Esophagus (tissue), 2 donors: ENCODE measurements around the gene PMEPA1. TPM values are rescaled to one million over a fixed set of nuclear protein-coding genes. Genes with fewer than 3 reads are reported as not detected.

ENCODE experiments used
- H3K27ac ChIP-seq, 2 donors: one replicate each; pipeline ENCODE4 v1.5.1; 2013; ENCODE audit warnings: low read depth in 2 of 2, mild to moderate bottlenecking in 2 of 2, inconsistent platforms in 1 of 2, low read length in 1 of 2, moderate library complexity in 1 of 2
- H3K27me3 ChIP-seq, 2 donors: one replicate each; pipeline ENCODE4 v1.6.1; 2013; ENCODE audit warnings: low read length in 2 of 2, control low read depth in 1 of 2, mild to moderate bottlenecking in 1 of 2; ENCODE audit not compliant: insufficient read depth in 2 of 2, control insufficient read depth in 1 of 2
- H3K36me3 ChIP-seq, 2 donors: one replicate each; pipeline ENCODE4 v1.6.1; 2013; ENCODE audit warnings: low read length in 1 of 2; ENCODE audit not compliant: control insufficient read depth in 2 of 2, insufficient read depth in 2 of 2
- H3K4me1 ChIP-seq, 2 donors: one replicate each; pipeline ENCODE4 v1.6.1; 2013; ENCODE audit warnings: low read length in 1 of 2; ENCODE audit not compliant: control insufficient read depth in 2 of 2, insufficient read depth in 2 of 2
- H3K4me3 ChIP-seq, 2 donors: one replicate each; pipeline ENCODE4 v1.5.1; 2013; ENCODE audit warnings: low read length in 2 of 2, mild to moderate bottlenecking in 2 of 2, low read depth in 1 of 2, moderate library complexity in 1 of 2
- H3K9me3 ChIP-seq, 2 donors: one replicate each; pipeline ENCODE4 v1.6.1; 2013; ENCODE audit warnings: mild to moderate bottlenecking in 2 of 2, low read depth in 1 of 2, low read length in 1 of 2, moderate library complexity in 1 of 2; ENCODE audit not compliant: control insufficient read depth in 2 of 2, insufficient read depth in 1 of 2
- WGBS, 2 donors: extraction: QIAGEN DNeasy Blood & Tissue Kit; methylation state at CpG; one replicate each; pipeline ENCODE4 v1.1.7; 2013; 5-methylcytosine and 5-hydroxymethylcytosine counted together
- polyA plus RNA-seq, 2 donors: library from polyadenylated mRNA; stranded (reverse); fragments of 200-250 nt; gene quantifications; one replicate each; pipeline ENCODE4 v1.2.3, GENCODE V29; 2013
- donor health status: healthy with polysubstance abuse.
- donor health status: Bipolar disorder and iron deficiency.

PMEPA1 gene
- polyA plus RNA-seq, 2 donors = 2.8 to 2.9 TPM

DNA sequence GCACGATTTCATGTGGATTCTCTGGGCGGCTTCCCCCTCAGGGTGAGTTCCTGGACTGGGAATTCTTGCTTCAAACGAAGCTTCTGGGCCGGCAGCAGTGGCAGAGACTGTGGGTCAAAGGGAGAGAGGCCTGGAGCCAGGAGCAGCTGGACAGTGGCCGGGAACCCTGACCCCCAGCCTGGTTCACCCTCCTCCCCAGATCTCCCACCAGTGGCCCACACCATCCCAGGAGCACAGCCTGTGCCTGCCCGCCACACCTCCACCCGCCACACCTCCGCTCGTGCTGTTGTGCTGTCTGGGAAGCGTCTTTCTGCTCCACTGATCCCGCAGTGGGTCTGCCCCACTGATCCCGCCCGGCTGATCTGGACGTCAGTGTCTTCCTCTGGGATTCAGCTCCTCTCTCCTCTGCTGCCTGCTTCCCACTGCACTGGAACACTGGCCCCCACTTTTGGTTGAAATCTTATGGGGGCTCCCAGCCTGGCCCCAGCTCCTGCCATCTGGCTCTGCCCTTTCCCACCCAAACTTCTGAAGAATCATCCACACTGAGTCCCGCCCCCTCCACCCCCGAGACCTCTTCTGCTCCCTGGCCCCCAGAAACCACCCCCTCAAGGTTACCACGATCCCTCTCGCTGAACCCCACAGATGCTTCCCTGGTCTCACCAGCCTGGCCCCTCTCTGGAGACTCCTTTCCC is 99.4 kb downstream of the PMEPA1 start:
- Histone ChIP-seq H3K4me3 (no peak overlapping the region), H3K4me1 (no peaks in the 10 kb centered on the region), H3K27ac (no peak overlapping the region), H3K36me3 (no peaks in the 10 kb centered on the region), H3K27me3 (no peaks in the 10 kb centered on the region), H3K9me3 (no peaks in the 10 kb centered on the region)
- WGBS, 2 donors = 71 to 80% methylated on average over 16 to 18 of the region's 18 CpGs

DNA sequence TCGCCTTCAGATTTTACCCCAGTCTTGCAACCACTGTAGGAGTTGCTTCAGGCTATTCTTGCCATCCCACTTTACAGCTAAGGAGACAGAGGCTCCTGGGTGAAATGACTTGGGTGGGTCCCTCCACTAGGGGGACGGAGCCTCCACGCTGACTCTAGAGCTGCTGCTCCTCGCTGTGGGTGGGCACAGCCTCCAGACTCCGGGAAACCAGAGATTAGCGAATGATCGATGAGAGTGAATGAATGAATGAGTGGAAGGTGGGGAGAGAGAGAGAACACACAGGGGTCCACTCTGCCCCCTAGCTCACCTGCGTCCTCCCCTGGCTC is 100.0 kb downstream of the PMEPA1 start:
- no peaks in the 10 kb centered on the region for H3K4me1 ChIP-seq
- H3K9me3 ChIP-seq = no peaks in the 10 kb centered on the region
- no peak overlapping the region for H3K27ac ChIP-seq
- H3K4me3 ChIP-seq = no peak overlapping the region
- no peaks in the 10 kb centered on the region for H3K27me3 ChIP-seq
- WGBS, 2 donors = 93% methylated on average over 8 of the region's 8 CpGs
- no peaks in the 10 kb centered on the region for H3K36me3 ChIP-seq

DNA sequence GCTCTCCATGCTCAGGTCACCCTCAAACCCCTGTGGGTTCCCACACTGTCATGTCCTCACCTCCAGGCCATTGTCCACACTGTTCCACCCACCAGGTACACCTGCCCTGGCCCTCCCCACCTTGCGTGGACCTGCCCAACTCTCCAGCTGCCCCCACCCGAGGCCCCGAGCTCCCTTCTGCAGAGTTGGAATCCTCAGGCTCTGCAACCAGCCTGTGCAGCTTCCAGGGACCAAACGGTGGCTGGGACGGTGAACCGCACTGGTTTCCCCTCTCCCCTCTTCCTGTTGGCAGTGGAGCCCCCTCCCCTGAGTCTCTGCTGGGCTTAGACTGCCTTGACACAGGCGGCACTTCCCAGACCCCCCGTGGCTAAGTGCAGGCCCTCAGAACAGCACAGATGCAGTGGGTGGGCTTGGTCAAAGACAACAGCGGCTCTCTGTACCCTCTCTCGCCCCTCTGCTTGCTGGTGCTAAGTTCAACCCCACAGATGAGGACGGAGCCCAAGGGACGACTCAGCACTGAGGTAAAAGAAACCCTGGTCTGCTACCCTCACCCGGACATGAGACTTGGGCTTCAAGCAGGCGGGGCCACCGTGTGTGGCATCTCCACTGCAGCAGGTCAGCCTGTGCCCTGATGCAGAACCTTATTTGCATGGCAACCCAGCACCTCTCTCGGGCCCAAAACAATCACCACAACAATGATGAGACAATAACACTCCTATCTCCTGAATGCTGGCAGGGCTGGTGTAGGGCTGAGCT is 100.6 kb downstream of the PMEPA1 start:
- Histone ChIP-seq H3K4me1 (no peaks in the 10 kb centered on the region), H3K9me3 (no peaks in the 10 kb centered on the region), H3K4me3 (no peak overlapping the region), H3K27me3 (no peaks in the 10 kb centered on the region), H3K36me3 (no peaks in the 10 kb centered on the region), H3K27ac (no peak overlapping the region)
- 80 to 85% methylated on average over 16 of the region's 16 CpGs for WGBS, 2 donors

DNA sequence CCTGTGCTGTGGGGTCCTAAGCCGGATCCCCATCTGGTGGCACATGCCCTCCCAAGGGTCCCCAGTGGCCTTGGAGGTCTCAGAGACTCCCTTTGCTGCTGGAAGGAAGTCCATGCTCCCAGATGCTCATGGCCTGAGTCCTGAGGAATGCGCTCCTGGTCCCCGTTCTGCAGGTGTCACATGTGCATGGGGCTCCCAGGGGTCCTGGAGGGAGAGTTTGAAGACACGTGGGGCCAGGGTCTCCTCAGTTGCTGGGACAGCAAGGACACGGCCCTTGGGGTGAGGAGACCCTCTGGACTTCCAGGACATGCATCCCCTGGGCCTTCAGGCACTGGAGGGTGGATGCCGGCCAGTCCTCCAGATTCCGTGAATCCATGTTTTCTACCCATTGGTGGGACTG is 101.3 kb downstream of the PMEPA1 start:
- WGBS, 2 donors = 77 to 79% methylated on average over 7 of the region's 7 CpGs

DNA sequence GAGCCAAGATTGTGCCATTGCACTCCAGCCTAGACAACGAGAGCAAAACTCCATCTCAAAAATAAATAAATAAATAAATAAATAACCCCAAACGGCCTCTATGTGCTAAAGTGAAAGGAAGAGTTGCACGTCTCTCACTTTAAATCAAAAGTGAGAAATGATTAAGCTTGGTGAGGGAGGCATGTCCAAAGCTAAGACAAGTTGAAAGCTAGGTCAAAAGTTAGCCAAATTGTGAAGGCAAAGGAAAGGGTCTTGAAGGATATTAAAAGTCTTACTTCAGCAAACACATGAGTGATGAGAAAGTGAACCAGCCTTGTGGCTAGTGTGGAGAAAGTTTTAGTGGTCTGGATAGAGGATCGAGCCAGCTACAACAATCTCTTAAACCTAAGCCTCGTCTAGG is 103.9 kb downstream of the PMEPA1 start:
- Histone ChIP-seq H3K36me3 (no peaks in the 10 kb centered on the region), H3K4me3 (no peak overlapping the region), H3K27ac (no peak overlapping the region), H3K9me3 (no peaks in the 10 kb centered on the region), H3K4me1 (no peaks in the 10 kb centered on the region), H3K27me3 (no peaks in the 10 kb centered on the region)
- 63 to 73% methylated on average over 5 of the region's 5 CpGs for WGBS, 2 donors

More for the DNA sequence above, 101.3 kb downstream of the PMEPA1 start:
- Histone ChIP-seq H3K27ac (no peak overlapping the region), H3K36me3 (no peaks in the 10 kb centered on the region), H3K9me3 (no peaks in the 10 kb centered on the region), H3K4me3 (no peak overlapping the region), H3K27me3 (no peaks in the 10 kb centered on the region), H3K4me1 (no peaks in the 10 kb centered on the region)

DNA sequence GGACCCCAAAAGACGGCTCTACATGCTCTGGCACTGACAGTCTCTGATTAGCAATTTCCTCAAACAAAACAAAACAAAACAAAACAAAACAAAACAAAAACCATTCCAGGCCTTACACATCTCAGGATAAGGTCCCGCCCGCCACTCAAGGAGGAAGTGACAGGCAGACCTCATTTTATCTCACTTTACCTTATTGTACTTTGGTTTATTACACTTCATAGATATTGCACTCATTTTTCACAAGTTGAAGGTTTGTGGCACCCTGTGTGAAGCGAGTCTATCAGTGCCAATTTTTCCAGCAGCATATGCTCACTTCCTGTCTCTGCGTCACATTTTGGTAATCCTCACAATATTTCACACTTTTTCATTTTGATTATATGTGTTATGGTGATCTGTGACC is 104.8 kb downstream of the PMEPA1 start:
- Histone ChIP-seq H3K27me3 (no peaks in the 10 kb centered on the region), H3K4me1 (peaks cover 0 to 1% of the 10 kb centered on the region in 2 donors), H3K9me3 (no peaks in the 10 kb centered on the region), H3K27ac (no peak overlapping the region), H3K36me3 (no peaks in the 10 kb centered on the region), H3K4me3 (no peak overlapping the region)
- WGBS, 2 donors = 65 to 77% methylated on average over 5 of the region's 5 CpGs

DNA sequence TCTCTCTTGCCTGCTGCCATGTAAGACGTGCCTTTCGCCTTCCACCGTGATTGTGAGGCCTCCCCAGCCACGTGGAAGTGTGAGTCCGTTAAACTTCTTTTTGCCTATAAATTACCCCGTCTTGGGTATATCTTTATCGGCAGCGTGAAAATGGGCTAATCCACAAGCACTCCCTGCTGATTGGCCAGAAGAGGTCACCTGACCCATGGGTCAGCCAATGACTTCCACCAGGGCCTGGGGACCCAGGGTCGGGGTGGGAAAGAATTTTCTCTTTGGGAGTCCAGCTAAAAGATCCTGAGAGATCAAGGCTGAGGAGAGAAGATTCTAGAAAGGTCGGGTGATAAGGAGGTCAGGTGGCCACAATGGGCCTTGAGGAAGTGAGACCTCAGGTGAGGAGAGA is 106.7 kb downstream of the PMEPA1 start:
- no peaks in the 10 kb centered on the region for H3K36me3 ChIP-seq
- H3K9me3 ChIP-seq = no peaks in the 10 kb centered on the region
- peaks cover 0 to 1% of the 10 kb centered on the region in 2 donors for H3K4me1 ChIP-seq
- no peaks in the 10 kb centered on the region for H3K27me3 ChIP-seq
- H3K27ac ChIP-seq = no peak overlapping the region
- H3K4me3 ChIP-seq = no peak overlapping the region
- WGBS, 2 donors = 90 to 91% methylated on average over 10 of the region's 10 CpGs

DNA sequence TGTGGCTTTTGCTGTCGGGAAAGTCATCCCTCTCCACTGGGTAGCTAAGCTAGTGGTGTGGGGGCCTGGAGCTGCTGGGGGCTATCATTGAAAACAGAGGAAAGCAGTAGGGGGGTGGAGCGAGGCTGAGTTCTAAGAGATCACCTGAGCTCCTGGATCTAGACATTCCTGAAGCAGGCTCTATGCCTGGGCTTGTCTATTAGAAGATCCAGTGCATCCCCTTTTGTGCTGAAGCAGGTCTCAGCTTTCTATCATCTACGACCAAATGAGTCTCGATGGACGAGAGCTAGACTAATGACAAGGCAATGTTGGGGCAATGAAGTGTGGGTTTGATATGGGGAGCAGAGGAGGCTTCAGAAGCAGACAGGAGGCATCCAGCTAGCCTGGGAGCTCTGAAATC is 108.1 kb downstream of the PMEPA1 start:
- no peaks in the 10 kb centered on the region for H3K36me3 ChIP-seq
- H3K9me3 ChIP-seq = no peaks in the 10 kb centered on the region
- H3K4me1 ChIP-seq = peaks cover 0 to 1% of the 10 kb centered on the region in 2 donors
- H3K27me3 ChIP-seq = no peaks in the 10 kb centered on the region
- H3K27ac ChIP-seq = no peak overlapping the region
- no peak overlapping the region for H3K4me3 ChIP-seq
- WGBS, 2 donors = 76 to 92% methylated on average over 5 of the region's 5 CpGs

DNA sequence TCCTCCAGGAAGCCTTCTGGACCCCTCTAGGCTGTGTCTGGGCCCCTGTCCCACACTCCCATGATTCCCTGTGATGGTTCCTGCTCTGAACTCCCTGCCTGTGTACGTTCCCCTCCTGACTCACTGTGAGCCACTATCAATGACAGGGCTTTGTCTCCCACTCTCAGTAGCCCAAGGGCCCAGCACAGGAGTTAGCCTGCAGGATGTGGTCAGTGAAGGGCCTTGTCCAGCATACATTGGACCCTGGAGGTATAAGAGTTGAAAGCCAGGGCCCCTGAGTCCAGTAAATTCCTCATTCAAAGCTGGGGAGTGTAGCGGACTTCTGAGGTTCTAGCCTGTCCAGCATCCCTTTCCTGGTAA is 108.6 kb downstream of the PMEPA1 start:
- Histone ChIP-seq H3K4me1 (peaks cover 0 to 1% of the 10 kb centered on the region in 2 donors), H3K36me3 (no peaks in the 10 kb centered on the region), H3K9me3 (no peaks in the 10 kb centered on the region), H3K27me3 (no peaks in the 10 kb centered on the region), H3K4me3 (no peak overlapping the region), H3K27ac (no peak overlapping the region)
- WGBS, 2 donors = 82 to 86% methylated on average over 2 of the region's 2 CpGs
